HEK293 (cell line): ENCODE measurements around the gene DPT.

Source experiments
- ZNF335 ChIP-seq: fragments of 450-650 bp; formaldehyde crosslinking; conservative IDR thresholded peaks from 2 replicates; pipeline ENCODE4 v1.5.1; 2016; ENCODE audit warnings: missing biosample characterization, missing genetic modification characterization
- TF ChIP-seq, protein P1 (sequence below): fragments of 450-650 bp; formaldehyde crosslinking; IDR thresholded peaks from 2 replicates; pipeline ENCODE4 v1.5.1; 2016; ENCODE audit warnings: missing biosample characterization, missing genetic modification characterization

DNA sequence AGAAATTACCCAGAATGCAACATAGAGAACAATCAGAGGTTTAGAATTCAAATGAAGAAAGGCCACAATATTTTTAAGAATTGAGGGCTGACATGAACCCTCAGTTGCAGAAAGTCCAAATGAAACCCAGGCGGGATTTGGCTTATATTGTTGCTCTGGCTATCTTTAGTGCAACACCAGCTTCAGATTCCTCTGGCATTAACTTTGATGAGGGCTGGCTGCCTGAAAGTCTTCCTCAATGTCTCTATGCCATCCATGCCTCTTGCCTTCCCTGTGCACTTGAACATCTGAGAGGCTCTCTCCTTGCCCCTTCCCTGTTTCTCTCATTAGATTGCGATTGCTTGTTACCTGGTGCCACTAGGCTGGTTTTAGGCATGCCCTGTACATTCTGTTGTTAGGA, 31.2 kb upstream of the DPT start:
- TF ChIP-seq, protein P1, sequence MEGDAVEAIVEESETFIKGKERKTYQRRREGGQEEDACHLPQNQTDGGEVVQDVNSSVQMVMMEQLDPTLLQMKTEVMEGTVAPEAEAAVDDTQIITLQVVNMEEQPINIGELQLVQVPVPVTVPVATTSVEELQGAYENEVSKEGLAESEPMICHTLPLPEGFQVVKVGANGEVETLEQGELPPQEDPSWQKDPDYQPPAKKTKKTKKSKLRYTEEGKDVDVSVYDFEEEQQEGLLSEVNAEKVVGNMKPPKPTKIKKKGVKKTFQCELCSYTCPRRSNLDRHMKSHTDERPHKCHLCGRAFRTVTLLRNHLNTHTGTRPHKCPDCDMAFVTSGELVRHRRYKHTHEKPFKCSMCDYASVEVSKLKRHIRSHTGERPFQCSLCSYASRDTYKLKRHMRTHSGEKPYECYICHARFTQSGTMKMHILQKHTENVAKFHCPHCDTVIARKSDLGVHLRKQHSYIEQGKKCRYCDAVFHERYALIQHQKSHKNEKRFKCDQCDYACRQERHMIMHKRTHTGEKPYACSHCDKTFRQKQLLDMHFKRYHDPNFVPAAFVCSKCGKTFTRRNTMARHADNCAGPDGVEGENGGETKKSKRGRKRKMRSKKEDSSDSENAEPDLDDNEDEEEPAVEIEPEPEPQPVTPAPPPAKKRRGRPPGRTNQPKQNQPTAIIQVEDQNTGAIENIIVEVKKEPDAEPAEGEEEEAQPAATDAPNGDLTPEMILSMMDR (tag by site-specific recombination) = no peak
- no peak for TF ChIP-seq ZNF335
